Measurements from ENCODE around the gene CENPB.

DNA sequence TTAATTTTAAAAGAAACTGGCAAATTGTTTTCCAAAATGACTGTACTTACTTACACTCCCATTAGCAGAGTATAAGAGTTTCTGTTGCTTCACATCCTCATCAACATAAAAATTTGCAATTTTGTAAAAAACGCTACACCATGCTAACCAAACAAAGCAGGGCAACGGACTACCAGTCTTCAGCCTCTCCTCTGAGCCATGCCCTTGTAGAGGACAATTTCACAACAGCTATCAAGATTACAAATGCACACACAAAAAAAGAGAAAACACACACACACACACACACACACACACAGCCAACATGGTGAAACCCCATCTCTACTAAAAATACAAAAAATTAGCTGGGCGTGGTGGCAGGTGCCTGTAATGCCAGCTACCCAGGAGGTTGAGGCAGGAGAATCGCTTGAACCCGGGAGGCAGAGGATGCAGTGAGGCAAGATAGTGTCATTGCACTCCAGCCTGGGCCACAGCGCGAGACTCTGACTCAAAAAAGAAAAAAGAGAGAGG lies 14.9 kb downstream of the CENPB start:
- no peak for TF ChIP-seq EP300 (IDR thresholded peaks at IDR 0.05)
- TF ChIP-seq, protein P1, sequence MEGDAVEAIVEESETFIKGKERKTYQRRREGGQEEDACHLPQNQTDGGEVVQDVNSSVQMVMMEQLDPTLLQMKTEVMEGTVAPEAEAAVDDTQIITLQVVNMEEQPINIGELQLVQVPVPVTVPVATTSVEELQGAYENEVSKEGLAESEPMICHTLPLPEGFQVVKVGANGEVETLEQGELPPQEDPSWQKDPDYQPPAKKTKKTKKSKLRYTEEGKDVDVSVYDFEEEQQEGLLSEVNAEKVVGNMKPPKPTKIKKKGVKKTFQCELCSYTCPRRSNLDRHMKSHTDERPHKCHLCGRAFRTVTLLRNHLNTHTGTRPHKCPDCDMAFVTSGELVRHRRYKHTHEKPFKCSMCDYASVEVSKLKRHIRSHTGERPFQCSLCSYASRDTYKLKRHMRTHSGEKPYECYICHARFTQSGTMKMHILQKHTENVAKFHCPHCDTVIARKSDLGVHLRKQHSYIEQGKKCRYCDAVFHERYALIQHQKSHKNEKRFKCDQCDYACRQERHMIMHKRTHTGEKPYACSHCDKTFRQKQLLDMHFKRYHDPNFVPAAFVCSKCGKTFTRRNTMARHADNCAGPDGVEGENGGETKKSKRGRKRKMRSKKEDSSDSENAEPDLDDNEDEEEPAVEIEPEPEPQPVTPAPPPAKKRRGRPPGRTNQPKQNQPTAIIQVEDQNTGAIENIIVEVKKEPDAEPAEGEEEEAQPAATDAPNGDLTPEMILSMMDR (IDR thresholded peaks at IDR 0.05), result no peak
- no peak for TF ChIP-seq POLR2A (IDR thresholded peaks at IDR 0.05)
